HEK293T (cell line): Measurements from ENCODE around the gene LGR6.

ENCODE experiments used
- BHLHE40 ChIP-seq: fragments of 450-650 bp; IDR thresholded peaks from 2 replicates; pipeline ENCODE4 v1.6.1; 2016; ENCODE audit warnings: mild to moderate bottlenecking, moderate library complexity, borderline replicate concordance
- FOXA1 ChIP-seq: fragments of 450-650 bp; IDR thresholded peaks from 2 replicates; pipeline ENCODE4 v1.6.1; 2016; ENCODE audit warnings: mild to moderate bottlenecking
- FOXK2 ChIP-seq: fragments of 450-650 bp; IDR thresholded peaks from 2 replicates; pipeline ENCODE4 v1.6.1; 2016; ENCODE audit warnings: mild to moderate bottlenecking
- HDGF ChIP-seq: fragments of 450-650 bp; IDR thresholded peaks from 2 replicates; pipeline ENCODE4 v1.6.1; 2017; ENCODE audit warnings: antibody characterized with exemption, borderline replicate concordance
- SP1 ChIP-seq: fragments of 450-650 bp; IDR thresholded peaks from 2 replicates; pipeline ENCODE4 v1.6.1; 2017
- SUZ12 ChIP-seq: fragments of 450-650 bp; IDR thresholded peaks from 2 replicates; pipeline ENCODE4 v1.6.1; 2016; ENCODE audit warnings: mild to moderate bottlenecking
- ZNF384 ChIP-seq: fragments of 450-650 bp; IDR thresholded peaks from 2 replicates; pipeline ENCODE4 v1.6.1; 2016
- TF ChIP-seq, protein P1 (sequence below): fragments of 450-650 bp; IDR thresholded peaks from 2 replicates; pipeline ENCODE4 v1.6.1; 2016

GRCh38 chr1:202276081-202276715 is 82.6 kb downstream of the LGR6 start:
- TF ChIP-seq FOXA1 (no peak), BHLHE40 (no peak), FOXK2 (no peak), SP1 (no peak), SUZ12 (no peak), ZNF384 (no peak), HDGF (no peak)
- TF ChIP-seq, protein P1, sequence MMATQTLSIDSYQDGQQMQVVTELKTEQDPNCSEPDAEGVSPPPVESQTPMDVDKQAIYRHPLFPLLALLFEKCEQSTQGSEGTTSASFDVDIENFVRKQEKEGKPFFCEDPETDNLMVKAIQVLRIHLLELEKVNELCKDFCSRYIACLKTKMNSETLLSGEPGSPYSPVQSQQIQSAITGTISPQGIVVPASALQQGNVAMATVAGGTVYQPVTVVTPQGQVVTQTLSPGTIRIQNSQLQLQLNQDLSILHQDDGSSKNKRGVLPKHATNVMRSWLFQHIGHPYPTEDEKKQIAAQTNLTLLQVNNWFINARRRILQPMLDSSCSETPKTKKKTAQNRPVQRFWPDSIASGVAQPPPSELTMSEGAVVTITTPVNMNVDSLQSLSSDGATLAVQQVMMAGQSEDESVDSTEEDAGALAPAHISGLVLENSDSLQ, result no peak
